Stimulated activated CD4-positive, alpha-beta T cell treated with anti-CD3 and anti-CD28 coated beads, TNF-alpha, amount 100 ng/mL, for 48 hours (primary cell): Measurements from ENCODE around the gene KCNK5.

Experiments
- DNase-seq, 3 donors: peaks; one replicate each; pipeline ENCODE4 v3.0.0-alpha.2; 2020; ENCODE audit warnings: low read depth in 3 of 3

KCNK5 gene

DNA sequence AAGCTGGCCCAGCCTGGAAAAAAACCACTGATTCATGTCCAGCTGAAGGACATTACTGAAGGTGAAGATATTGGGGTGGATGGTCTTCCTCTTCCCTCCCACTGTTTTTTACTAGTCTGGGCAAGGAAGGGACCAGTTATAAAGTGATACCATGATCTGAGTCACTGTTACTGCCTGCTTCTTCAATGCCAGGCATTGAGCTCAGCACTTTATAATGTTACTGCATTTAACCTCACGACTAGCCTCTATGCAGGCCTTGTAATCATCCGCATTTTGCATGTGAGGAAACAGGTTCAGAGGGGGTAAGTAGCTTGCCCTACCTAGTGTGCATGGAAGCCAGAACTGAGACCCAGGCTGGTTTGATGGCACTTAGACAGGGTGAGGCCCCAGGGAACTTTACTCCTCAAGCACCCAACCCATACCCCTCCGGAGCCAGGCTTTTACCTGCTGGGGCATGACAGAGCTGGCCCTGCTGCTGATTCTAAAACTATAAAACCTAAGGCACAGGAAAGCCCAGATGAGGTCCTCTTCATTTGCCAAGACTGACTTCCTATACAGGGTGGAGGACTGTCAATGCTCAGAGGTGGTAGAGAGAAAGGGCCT lies 11.0 kb upstream of the KCNK5 start:
- DNase-seq: no peak

- no peak for DNase-seq
These were observed 10.4 kb upstream of the KCNK5 start for GRCh38 chr6:39239527-39240154.

DNA sequence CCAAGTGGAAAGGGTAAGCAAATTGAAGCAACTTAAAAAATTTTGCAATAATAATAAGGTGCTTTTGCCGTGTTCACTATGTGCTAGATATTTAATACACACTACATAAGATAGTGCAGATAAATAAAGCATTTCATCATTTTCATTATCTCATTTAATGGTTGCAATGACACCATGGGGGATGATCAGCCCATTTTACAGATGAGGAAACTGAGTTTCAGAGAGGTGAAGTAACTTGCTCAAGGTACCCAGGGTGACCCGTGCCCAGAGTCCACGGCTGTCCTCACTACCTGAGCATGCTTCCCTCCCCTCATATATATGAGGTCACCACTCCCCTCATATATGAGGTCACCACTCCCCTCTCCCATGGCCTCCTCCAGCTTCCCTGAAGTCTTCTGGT lies 7.5 kb upstream of the KCNK5 start:
- DNase-seq: no peak

- no peak for DNase-seq
These were observed 4.1 kb upstream of the KCNK5 start for GRCh38 chr6:39233333-39233732.

DNA sequence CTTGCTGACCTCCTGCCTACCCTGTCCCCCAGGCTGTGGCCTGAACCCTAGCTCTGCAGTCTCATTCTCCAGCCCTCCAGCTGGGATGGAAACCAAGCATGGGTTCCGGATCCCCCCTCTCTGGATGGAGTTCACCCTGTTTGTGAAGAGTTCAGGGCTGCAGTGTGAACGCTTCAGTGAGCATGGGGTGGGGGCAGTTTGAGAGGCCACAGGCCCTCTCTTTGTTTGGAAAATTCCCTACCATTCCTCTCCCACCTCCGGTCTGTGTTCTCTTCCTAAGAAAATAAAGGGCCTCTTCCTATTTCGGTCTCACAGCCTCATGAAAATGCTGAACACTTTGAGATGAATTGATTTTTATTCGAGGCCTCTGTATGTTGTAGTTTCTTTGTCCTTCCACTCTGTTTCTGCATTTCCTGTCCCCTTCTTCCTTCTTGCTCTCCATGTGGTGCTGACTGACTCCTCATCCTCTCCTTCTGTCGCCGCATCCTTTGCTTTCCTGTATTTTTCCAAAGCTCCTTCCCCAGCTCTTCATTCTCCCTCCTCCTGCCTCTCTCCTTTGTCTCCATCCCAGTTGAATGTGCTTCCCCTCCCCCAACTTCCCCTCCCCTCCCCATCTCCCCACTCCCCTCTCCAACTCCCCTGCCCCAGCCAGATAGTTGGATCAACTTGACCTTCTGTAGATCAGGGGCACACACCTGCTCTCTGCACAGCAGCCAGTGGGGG lies 2.4 kb upstream of the KCNK5 start:
- no peak for DNase-seq

DNA sequence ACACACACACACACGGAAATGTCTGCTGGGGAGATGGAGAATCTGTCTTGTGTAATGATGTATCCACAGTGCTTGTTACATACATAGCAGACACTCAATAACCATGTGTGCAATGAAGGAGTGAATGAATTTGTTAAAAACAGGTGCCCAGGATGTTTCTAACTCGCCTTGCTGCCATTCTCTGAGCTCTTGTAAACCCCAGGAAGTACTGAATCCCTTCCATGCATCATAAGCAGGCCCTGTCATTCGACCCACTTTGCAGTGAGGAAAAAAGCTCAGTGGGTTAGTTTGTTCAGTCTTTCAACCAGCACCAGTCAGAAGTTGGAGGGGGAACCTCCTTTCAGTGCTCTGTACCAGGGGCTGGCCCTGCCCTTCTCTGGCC lies 1.4 kb upstream of the KCNK5 start:
- DNase-seq: no peak

DNA sequence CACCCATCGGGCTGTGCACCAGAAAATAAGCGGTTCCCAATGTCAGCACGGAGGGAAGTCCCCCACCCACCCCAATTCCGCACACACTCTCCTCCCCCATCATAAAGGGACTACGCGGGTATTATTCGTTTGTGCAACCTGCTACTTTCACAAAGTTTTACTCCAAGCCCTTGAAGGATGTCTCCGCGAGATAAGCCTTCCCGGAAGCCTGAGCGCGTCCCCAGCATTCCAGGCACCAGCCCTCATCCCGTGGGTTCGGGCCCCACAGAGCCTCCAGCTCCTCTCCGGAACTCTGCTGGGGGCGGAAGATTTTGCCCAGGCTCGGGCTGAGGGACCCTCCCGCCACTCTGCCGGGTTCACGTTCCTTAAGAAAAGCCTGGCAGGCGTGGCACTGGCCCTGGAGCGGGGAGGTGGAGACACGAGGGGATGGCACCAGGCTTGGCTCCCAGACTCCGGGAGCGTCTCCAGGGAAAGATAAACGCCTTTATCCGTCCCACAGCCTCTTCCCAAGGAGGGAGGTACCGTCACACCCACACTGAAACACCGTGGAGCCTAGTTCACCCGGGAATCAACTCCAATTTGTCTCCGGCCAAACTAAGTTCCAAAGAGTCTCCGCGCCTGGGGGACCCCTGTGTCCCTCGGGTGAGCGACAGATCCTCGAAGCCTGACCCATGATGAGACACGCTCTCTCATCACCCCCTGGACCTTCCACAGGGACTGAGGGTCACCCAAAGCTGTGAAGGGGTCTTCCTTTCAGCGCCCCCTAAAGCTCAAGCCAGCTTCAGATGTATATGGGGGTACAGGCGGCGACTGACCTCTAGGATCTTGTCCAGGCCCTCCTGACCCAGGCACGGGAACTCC lies 934 bp downstream of the KCNK5 start:
- DNase-seq: peak; percentile 15 to 49 (median 21)

- DNase-seq: no peak
These were observed 1.8 kb downstream of the KCNK5 start for GRCh38 chr6:39227476-39227875.

- DNase-seq: no peak
These were observed 2.5 kb downstream of the KCNK5 start for GRCh38 chr6:39226639-39227329.

DNA sequence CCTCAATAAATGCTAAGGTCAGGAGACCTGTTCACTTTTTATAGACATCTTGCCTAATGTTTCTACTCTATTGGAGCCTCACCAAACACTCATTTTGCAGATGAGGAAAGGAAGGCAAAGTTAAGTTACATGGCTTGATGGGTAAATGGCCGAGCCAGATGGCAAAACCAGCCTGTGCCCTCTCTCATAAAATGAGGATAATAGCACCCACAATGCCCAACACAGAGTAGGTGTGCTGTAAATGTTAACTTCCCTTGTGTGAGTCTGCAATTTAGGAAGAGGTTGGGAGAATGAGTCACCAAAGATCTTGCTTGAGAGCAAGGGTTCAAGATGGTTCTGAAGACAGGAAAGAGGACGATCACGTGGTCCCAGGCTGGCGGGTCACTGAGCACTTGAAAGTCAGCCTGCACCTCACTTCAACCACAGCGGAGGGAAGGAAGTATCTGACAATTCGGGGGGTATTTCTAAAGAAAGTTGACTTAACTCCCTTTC lies 3.3 kb downstream of the KCNK5 start:
- peak in 2 of 3 donors; percentile 14 to 46 for DNase-seq

DNA sequence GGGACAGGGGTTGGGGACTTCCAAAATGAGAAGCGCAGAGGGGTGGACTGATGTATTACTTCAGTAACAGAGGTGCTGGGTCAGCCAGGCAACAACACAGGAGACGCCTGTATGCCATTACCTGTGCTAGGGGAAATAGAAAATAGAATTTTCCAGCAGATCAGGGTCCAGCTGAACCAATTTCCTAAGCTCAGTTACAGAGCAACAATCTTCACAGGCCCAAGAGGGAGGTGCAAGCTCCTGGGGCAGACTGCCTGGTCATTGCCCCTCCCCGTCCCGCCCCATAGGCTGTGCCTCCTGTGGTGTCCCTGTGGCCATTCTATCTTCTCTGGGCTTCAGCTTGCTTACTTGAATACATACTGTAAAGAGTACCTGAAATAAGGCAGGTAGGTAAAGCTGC lies 3.7 kb downstream of the KCNK5 start:
- no peak for DNase-seq

GRCh38 chr6:39224523-39225182 lies 4.6 kb downstream of the KCNK5 start:
- DNase-seq: no peak

DNA sequence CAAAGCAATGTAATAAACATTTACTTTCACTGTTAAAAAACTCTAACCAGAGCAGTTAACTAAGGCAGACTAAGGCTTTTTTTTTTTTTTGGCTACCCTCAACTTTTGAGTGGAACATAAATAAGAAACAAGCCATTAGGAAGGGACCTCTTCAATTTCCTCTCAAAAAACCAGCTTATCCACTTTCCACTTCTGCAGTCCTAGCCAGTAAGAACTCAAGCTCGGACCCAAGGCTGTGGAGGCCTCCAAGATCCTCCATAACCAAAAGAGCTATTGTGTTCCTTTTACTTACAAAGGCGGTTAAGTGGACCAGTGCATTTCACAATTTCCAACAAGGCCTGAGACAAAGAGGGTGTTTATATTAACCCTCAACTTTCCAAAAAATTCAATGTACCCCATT lies 5.3 kb downstream of the KCNK5 start:
- no peak for DNase-seq

- no peak for DNase-seq
These were observed 5.7 kb downstream of the KCNK5 start for GRCh38 chr6:39223555-39223954.

DNA sequence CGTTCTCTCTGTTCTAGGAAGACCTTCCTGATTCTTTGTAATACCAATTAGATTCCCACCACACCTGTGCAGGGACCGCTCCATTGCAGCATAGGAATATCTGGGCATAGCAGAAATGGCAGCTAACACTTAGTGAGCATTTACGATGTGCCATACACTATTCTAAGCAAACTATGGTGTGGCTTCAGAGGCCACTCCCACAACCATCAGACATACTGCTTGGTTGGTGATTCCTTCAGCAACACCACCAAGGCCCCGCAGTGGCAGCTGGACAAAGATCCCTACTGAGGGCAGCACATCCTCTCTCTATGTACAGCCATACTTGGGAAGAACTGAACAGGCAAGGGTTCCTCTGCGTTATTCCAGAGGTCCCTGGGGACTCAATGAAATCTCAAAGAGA lies 6.2 kb downstream of the KCNK5 start:
- no peak for DNase-seq

GRCh38 chr6:39221779-39222641 lies 7.3 kb downstream of the KCNK5 start:
- no peak for DNase-seq

DNA sequence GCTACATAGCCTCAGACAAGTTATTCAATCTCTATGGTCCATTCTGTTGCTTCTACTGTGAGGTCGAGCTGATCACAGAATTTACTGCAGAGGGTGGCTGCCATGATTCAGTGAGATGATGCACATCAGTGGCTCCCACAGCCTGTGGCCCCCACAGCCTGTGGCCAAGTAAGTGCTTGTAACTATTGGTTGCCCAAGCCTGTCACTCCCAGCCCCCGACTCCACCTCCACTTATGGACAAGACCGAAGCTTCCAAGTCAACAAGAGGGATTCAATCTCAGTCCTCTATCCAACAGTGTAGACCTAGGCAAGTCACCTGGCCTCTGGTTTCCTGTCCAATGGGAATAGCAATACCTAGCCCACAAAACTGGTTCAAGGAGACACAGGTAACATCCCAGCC lies 8.2 kb downstream of the KCNK5 start:
- no peak for DNase-seq

DNA sequence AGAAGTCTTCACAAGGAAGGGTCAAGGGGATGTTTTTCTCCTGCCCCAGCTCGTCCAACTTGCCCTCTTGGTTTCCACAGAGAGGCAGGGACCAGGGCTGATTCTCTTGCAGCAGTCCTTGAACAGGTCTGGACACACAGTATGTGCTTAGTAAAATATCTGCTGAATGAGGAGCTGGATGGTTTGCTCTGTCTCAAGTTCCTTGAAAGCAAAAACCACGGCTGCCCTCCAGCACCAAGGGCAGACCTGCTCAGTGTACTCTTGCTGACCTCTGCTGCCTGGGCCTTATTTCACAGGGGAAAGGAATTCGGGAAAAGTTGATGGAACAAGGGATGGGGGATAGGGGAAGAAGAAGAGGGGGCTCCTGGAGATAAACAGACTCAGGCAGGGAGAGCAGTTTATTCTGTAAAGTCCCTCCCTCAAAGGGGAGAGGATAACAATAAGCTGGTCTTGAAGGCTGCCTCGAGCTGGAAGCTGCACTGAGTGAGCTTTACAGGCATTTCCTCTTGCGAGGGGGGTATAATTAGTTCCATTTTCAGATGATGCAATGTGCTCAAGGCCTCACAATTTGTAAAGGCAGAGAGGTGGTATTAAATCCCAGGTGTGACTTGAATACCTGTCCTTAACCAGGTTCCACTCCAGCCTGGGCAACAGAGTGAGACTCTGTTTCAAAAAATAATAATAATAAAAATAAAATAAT lies 10.3 kb downstream of the KCNK5 start:
- DNase-seq: no peak

DNA sequence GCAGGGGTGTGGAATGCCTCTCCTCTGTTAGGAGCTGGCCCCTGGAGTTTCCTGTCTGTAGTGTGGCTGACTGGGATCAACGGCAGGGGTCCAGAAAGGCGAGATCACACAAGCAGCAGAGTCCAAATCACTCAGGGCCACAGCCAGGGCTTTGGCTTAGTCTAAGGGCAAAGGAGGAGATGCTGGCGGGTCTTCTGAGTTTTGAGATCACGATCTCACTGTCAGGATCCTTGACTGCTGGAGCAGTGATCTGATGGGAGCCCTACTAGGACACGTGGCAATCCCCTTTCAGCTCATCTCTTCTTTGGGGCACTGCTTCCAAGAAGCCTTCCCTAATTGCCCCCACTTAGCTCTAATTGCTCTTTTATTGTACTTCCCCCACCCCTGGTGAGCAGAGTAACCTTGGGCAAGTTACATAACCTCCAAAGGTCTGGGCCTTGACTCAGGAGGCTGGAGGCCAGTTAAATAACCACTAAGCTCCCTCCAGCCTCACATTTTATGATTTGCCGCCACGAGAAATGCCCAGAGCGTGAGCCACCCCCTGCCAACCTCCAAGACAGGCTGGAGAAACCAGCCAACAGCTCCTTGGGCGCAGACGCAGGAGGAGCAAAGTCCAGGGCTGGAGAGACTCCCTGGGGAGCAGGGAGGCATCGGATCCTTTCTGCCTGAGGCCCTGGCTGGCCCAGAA lies 12.0 kb downstream of the KCNK5 start:
- no peak for DNase-seq
